KG1 (cell line): ENCODE results near the gene LIN54.
"Not testable (repeated sequence)": the region's sequence is repeated elsewhere in the genome, so short reads cannot be mapped to it uniquely, and the experiment has no call there.

ENCODE experiments used
- DNase-seq: peaks from one replicate; lab custom pipeline; 2025; lab: John Stamatoyannopoulos, UW

LIN54 gene

GRCh38 chr4:83012200-83012686 lies 1.6 kb upstream of the LIN54 start:
- no peak for DNase-seq

- DNase-seq: peak; percentile 28
Measured at GRCh38 chr4:83011689-83012199, 1.1 kb upstream of the LIN54 start.

GRCh38 chr4:83010111-83010521 lies 507 bp downstream of the LIN54 start:
- DNase-seq: peak; percentile 29

GRCh38 chr4:83009529-83009928 lies 1.1 kb downstream of the LIN54 start:
- DNase-seq: no peak

GRCh38 chr4:83003044-83003791 lies 7.4 kb downstream of the LIN54 start:
- not testable (repeated sequence) for DNase-seq

GRCh38 chr4:83002329-83002728 lies 8.3 kb downstream of the LIN54 start:
- no peak for DNase-seq

- no peak for DNase-seq
Measured at GRCh38 chr4:82998898-82999297, 11.7 kb downstream of the LIN54 start.

GRCh38 chr4:82994834-82995233 lies 15.8 kb downstream of the LIN54 start:
- no peak for DNase-seq

- DNase-seq: no peak
Measured at GRCh38 chr4:82989575-82990429, 20.8 kb downstream of the LIN54 start.

- no peak for DNase-seq
Measured at GRCh38 chr4:82988323-82988832, 22.2 kb downstream of the LIN54 start.

- not testable (repeated sequence) for DNase-seq
Measured at GRCh38 chr4:82987519-82987918, 23.1 kb downstream of the LIN54 start.

GRCh38 chr4:82984459-82984858 lies 26.2 kb downstream of the LIN54 start:
- no peak for DNase-seq

GRCh38 chr4:82983444-82983843 lies 27.2 kb downstream of the LIN54 start:
- DNase-seq: no peak

- no peak for DNase-seq
Measured at GRCh38 chr4:82981138-82981537, 29.5 kb downstream of the LIN54 start.

- no peak for DNase-seq
Measured at GRCh38 chr4:82975792-82976191, 34.8 kb downstream of the LIN54 start.

GRCh38 chr4:82969414-82969813 lies 41.2 kb downstream of the LIN54 start:
- DNase-seq: no peak

- no peak for DNase-seq
Measured at GRCh38 chr4:82968972-82969371, 41.7 kb downstream of the LIN54 start.

- DNase-seq: no peak
Measured at GRCh38 chr4:82965763-82966162, 44.9 kb downstream of the LIN54 start.

- no peak for DNase-seq
Measured at GRCh38 chr4:82957045-82957444, 53.6 kb downstream of the LIN54 start.

- DNase-seq: no peak
Measured at GRCh38 chr4:82954212-82954611, 56.4 kb downstream of the LIN54 start.

- no peak for DNase-seq
Measured at GRCh38 chr4:82951196-82951595, 59.4 kb downstream of the LIN54 start.

GRCh38 chr4:82948647-82949204 lies 61.9 kb downstream of the LIN54 start:
- DNase-seq: no peak
